Left hindlimb (tissue), 1 donor: Measurements from ENCODE around the gene PLA2G15.
A peak's percentile ranks its signal among the peaks of the same experiment; 100 is the strongest.

ENCODE experiments used
- DNase-seq: peaks from one replicate; pipeline ENCODE4 v3.0.0-alpha.2; 2018

The PLA2G15 gene

DNA sequence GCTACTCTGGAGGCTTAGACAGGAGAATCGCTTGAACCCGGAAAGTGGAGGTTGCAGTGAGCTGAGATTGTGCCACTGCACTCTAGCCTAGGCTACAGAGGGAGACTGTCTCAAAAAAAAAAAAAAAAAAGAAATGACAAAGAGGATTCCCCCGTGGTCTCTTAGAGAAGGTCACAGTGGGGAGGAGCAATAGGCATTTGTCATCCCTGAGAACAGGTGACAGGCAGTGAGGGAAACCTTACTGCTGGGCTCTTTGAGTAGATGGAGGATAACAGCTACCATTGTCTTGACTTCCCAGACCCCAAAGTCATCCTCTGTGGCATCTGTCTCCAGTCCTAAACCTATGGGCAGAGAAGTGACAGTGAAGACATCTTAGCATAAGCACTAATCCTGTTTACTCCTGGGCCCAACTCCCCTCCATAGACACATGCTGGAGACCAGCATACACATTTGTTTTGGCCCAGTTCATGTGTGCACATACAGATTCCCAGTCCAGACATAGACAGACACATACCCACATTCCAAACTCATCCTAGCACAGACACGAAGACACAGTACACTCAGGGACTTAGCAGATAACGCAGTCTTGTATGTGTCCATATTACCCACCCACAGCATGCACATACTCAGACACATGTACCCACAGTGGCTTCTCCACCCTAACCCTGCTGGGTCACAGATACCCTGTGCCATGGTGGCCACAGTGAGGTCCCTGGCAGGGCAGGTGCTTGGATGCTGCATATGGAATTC is 11.9 kb upstream of the PLA2G15 start:
- DNase-seq = no peak

DNA sequence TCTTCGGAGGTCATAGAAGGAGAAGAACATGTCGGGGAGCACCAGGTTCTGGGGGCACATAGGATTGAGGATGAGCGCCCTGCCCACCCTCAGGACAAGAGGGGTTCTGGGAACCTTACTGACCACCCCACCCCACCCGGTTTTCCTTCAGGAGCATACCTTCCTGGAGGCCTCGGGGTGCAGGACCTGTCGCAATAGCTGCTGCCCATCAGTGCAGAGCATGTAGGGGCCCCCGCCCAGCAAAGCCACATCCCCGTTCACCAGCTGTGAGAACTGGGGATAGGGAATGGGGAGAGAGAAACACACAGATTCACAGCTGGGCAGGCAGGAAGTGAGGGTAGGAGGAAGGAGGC is 11.4 kb upstream of the PLA2G15 start:
- DNase-seq = no peak

DNA sequence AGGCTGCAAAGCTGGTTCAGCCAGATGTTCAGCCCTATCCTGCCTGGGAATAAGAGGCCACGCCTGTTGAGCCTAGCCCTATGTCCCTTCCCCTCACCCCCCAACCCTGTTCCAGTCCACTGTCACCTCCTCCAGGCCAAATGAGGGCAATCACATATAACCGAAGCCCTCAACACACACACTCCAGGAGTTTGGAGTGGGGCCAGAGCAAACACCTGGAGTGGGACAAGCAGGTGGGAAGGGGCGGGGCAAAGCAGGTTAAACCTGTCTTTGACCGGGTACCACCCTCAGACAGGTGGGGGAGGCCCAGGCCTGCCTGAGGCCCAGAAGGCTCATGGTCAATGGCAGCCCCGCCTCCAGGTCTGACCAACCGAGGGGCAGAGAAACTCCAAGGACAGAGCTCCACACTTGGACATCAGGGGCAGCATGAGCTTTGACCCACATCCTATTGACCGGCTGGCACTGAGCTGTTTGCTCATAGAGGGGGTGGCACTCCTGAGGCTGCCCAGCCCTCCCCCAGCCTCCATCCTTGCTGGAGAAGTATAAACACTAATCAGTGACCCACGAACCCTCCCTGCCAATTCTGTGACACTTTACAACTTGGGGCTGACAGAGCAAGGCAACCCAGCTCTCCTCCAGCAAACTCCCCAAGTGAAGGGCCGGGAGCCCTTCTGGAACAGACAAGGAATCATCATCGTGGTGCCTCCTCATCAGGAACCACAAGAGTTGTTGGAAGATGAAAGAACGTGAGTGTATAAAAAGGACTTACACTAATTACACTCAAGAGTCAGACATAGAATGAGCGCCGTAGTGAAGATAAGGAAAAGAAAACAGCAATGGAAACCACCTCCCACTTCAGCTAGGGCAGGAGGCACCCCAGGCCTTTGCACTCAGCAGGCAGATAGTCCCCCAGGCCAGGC is 10.7 kb upstream of the PLA2G15 start:
- no peak for DNase-seq

DNA sequence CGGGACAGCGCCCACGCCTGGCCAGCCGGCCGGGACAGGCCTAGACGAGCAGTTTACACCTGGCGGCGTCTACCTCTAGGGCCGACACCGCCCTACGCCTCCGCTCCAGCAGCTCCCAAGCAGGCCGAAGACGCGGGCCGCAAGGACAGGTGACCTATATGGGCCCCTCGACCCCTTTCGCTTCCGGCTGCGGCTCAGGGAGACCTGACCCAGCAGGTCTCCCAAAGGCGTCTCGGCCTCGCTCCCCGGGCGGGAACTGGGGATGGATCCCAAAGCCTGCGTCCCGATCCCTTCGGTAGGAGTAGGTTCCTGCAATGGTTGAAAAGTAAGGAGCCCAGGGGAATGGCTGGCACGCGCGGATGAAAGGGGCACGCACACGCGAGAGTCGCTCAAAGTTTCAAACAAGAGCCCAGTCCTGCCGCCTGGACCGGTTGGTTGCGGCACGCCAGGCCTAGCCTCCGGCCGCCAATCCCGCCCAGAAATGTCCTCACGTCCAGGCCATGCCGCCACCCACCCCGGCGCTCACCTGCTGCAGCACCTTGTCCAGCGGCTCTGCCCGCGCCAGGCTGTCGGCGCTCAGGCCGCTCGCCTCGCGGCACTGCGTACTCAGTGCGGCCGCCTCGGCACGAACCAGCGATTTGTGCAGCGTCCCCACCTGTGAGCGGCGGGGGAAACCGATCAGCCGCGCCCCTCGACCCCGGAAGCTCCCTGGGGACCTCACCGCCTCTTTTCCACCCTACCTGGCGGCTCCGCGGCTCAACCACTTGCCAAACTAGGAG is 9.9 kb upstream of the PLA2G15 start:
- no peak for DNase-seq

DNA sequence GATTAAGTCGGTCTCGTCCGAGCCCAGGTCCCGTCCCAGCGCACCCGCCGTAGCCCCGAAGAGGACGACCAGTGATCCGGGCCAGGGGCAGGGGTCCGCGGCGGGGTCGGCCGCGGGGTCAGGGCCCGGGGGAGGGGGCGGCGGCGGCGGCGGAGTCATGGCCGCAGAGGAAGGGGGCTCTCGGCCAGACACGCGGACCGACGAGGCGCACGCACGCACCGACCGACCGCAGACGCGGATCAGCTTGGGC is 9.4 kb upstream of the PLA2G15 start, which contains the start of gene ESRP2:
Gene ESRP2 (minus strand): TSS at position 241 of the 250 bp plus-strand sequence. CDS start 82 bp downstream, at position 159.
- no peak for DNase-seq

DNA sequence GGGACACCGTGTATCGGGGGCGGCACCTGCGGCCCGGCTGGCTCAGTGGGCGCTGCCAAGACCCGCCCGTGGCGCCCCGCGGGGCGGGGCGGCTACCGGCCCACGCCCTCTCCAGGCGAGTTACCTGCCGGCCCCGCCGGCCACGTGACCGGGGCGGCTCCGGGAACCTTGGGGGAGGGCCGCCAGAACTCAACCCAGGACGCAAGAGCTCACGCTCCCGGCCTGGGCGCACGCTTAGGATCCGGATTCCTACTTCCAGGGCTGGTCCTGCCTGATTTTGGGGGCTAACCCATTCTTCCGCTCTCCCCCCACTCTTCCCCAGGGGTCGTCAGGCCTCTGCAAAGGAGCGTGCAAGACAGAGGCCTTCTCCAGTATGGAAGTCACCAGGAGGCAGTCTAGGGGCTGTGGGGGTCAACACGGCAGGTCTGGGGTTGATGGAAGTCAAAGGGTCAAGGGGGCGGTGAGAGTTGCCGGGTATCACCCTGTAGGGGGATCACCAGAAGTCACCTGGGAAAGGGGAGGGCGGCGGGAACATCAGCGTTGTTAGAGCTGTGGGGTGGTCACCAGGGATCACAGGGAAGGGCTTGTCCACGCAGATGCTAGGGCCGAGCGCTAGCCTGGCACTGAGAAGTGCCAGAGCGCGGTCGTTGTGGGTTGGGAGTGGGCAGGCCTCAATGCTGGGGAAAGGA is 8.9 kb upstream of the PLA2G15 start:
- DNase-seq = no peak

DNA sequence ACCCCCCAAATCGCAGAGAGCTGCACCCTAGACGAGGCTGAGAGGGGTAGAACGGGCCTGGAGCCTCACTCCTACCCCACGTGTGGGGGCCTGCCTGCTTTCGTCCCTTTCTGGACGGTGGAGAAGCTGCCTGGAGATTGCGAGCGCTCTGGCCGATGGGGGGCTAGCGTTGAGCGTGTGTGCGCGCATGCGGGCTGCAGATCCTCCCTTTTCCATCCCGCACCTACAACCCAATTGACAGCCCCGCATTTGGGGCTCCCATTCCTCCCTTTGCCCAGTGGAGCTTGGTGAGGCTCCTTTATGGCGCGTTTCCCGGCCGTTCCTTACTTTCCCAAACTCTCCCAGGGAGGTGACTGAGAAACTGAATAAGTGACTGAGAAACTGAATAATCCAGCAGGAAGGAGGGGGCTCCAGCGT is 8.3 kb upstream of the PLA2G15 start:
- no peak for DNase-seq

DNA sequence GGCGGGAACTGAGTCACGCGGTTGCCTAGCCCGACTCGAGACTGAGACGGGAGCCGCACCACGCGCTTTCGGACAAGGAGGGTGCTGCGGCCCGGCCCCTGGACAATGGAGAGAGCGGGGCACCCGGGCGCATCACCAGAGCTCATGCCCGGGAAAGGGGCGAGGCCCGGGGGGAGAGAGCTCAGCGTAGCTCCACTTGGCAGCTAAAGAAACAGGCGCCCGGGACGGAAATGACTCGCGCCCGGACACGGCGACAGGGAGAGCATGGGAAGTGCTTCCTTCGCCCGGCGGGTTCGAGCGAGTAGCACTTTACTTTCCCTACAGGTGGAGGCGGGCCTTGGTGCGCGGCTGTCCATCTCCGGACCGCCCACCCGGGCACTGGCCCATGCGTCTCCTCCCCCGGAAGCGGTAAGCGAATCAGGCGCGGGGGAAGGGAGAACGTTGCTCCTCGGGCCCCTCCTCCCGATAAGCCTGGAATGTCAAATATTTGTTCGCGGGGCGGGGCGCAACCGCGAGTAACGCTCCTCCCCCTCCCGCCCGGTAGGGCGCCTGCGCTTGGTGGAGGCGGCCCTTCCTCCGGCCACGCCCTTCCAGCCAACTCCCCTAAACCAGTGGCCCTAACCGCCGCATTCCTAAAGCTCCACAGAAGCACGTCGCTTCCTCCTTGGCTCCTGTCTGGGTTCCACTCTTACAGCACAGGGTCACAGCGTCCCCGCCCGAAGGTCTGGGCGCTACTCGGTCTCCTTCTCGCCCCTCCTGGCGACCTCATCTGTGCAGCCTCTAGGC is 7.7 kb upstream of the PLA2G15 start:
- DNase-seq = peak; percentile 98

DNA sequence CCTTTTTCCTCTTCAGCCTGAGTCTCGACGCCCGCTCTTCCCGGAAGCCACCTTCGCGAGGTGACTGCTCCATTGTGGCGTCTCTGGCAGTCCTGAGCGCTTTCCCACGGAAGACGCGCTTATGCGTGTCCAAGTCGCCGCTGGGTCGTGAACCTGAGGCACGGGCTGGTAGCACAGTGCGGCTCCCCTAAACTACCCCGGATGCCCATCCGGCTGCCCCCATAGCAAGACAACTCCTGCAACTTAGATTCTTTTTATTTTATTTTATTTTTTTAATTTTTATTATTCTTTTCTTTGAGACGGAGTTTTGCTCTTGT is 7.2 kb upstream of the PLA2G15 start:
- no peak for DNase-seq

DNA sequence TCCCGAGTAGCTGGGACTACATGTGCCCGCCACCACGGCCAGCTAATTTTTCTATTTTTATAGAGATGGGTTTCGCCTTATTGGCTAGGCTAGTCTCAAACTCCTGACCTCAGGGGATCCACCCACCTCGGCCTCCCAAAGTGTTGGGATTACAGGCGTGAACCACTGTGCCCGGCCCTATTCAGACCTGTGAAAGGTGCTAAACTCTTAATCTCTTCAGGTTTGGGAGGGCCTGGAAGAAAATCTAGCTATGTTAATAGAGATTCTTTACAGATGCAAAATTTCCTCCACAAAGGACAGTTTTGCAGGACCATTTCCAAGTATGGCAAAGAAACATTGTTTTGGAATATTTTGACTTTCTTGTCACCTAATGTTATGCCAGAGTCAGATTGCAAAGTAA is 3.1 kb upstream of the PLA2G15 start:
- DNase-seq = no peak

DNA sequence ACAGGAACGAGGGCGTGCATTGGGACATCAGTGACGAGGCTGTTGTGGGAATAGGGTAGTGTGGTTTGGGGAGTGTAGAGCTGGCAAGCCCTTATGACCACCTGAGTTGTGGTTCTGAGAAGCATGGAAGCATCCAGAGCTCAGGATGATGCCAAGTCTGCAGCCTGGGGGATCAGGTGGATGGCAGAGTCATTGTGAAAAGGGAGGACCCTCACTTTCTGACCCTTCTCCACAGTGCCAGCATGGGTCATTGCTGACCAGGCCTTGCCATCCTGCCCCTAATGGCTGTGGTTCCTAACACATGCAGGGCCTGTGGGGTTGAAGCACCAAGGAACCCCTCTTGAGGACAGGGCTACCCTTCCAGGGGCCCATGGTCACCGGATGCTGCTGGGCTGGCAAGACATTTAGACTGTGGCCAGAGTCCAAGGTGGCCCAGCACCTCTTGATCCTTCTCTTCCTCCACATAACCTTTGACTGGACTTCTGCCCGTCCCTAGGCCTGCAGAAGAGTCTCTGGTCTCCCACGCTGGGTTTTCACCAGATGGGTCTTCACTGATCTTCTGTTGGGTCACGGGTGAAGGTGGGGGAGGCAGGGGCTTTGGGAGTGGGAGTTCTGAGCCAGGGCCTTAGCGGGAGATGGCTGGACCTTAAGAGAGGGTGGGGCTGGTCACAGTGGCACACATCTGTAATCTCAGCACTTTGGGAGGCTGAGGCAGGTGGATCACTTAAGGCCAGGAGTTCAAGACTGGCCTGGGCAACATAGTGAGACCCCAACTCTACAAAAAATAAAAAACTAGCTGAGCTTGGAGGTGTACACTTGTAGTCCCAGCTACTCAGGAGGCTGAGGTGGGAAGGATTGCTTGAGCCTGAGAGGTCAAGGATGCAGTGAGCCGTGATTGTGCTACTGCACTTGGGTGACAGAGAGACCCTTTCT is 2.0 kb upstream of the PLA2G15 start:
- no peak for DNase-seq

DNA sequence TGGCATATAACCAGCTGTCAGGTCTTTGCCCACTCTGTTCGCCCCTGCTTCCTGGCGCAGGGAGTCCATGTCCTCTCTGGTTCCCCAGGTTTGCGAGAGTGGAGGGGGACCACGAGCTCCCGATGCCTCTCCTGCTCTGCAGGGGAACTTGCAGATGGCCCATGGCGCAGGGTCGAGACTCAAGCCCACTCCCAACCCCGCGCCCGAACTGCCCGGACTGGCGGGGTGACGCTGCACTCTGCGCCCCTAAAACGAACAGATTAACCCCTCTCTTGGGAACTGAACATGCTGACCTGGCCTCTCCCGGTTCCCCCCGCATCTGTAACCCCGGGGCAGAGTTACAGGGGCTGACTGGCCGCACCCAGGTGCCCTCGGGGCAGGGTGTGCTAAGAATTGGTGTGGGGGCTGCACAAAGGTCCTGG is 681 bp upstream of the PLA2G15 start:
- no peak for DNase-seq

DNA sequence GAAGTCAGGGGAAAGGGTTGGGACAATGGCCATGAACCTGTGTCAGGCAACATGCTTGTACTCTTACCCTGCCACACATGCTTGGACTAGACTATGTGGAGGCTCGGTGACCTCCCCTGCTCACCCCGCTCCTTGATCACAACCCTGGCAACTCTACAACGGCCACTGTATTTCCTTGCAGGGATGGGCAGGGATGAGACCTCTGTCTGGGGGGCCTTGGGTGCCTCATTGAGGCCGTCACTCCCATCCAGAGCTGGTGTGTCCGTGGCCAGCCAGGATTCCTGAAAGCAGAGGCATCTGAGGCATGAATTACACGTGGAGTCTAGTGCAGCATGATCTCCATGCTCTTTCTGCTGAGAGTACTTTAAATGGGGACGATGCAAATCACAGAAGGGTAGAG is 948 bp downstream of the PLA2G15 start:
- DNase-seq = no peak

DNA sequence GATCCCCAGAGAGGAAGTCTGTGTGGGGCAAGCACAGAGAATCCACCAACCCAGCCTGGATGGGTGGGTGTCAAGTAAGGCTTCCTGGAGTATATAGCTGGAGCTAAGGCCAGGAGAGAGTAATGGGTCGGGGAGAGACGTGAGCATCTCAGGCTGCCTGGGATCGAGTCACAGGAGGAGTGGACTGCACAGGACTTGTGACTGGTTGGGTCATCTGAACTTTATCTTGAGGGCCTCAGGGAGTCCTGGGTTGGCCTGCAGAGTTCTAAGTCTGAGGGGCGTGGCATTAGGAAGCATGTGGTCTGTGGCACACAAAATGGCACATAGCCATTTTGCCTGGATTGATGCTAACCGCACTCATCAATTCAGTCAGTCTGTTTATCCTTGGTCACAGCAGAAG is 1.5 kb downstream of the PLA2G15 start:
- no peak for DNase-seq

DNA sequence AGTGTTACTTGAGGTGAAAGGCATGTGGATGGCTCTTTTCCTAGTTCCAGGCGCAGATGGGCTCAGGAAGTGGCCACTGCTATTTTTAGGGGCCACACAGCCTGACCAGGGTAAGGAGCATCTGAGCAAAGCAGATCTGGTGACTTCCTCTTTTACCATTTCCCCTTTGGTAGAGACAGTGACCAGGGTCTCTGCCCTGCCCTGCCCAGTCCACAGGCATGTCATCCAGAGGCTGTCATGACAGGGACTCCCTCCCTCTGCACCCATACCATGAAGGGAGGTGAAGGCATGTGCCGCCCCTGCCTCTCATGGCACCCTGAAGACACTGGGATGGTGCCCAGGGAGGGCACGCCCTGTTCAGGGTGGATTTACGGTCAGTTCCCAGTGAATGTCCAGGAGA is 2.2 kb downstream of the PLA2G15 start:
- no peak for DNase-seq

DNA sequence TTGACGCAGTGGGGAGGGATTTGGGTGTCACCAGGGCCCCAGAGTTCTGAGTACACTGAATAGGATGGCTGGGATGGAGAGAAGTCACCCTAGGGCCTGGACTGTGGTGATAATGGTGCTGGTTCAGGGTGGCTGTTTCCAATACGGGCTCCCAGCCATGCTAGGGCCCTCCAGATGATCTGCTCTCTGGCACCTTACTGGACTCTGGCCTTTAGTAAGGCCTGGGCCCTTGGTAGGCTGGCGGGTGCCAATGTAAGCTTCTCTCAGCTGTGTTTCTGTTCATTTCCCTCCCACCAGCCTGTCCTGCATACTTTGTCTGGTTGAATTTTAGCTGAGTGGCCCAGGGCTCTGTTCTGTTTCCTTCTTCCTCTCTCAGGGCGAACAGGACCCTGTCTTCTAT is 2.8 kb downstream of the PLA2G15 start:
- DNase-seq = no peak

DNA sequence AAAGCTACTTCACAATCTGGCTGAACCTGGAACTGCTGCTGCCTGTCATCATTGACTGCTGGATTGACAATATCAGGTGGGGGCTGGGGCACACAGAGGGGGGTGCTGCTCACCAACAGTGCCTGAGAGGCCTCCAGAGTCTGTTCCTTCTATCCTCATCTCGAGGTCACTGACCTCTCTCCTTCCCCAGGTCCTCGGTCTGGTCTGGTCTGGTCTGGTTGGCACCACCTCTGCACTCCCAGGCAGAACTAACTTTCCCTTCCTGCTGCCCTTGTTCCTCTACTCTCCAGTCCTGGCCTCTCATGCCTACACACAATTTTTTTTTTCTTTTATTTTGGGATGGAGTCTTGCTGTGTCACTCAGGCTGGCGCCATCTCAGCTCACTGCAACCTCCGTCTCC is 4.2 kb downstream of the PLA2G15 start:
- no peak for DNase-seq

DNA sequence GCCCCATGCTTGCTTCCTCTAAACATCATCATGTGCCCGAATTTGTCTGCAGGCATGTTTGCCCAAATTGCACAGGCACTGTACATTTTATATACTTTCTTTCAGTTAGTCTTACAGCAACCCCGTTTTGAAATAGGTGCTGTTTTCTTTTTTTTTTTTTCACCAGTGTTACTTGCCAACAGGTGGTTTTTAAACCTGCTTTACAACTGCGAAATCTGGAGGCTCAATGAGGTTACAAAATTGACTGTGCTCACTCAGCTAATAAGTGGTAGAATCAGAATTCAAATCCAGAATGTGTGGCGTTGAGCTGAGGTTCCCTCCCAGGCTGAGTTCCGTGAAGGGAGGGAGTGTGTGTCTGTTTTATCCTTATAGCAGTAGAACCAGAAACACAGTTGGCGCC is 5.8 kb downstream of the PLA2G15 start:
- no peak for DNase-seq

DNA sequence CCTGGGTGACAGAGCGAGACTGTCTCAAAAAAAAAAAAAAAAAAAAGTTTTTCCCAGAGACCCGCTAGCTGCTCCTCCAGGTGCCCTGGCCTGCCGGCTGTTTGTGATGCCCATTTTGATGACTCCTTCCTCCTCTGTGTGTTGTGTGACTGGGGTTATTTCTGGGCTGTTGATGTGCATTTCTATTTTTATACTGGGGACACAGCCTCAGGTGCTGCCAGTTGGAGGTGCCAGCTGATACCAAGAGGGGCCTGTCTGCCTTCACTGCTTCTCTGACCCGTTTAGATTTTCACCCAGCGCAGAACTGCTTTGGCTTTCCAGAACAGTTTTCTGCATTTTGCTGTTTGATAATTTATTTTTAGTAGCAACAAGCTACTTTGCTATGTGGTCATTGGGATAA is 6.7 kb downstream of the PLA2G15 start:
- no peak for DNase-seq

DNA sequence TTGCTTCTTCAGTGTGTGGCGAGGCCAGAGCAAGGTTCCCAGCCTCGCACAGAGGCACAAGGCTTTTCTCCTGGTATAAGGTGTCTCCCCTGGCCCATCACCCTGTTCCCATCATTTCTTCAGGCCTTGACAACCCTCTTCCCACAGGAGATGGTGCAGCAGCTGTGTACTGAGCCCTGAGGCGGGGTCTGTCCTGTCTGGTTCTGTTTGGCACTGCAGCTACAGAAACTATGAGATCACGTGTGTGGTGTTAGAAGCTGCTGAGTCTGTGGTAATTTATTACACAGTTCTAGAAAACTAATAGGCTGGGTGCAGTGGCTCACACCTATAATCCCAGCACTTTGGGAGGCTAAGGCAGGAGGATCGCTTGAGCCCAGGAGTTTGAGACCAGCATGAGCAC is 7.2 kb downstream of the PLA2G15 start:
- no peak for DNase-seq

DNA sequence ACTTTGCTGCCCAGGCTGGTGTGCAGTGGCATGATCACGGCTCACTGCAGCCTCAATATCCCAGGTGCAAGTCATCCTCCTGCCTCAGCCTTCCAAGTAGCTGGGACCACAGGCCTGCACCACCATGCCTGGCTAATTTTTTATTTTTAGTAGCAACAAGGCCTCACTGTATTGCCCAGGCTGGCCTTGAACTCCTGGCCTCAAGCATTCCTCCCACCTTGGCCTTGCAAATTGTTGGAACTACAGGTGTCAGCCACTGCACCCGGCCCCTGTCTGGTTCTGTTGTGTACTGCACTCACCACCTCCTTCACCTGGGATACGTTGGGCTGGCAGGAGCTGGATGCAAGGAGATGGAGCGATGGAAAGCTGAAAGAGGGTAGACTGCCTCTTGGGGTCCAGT is 8.5 kb downstream of the PLA2G15 start:
- DNase-seq = no peak
